ACC112 (cell line): ENCODE measurements around the gene PGAM1.
"Not testable (repeated sequence)": the region's sequence is repeated elsewhere in the genome, so short reads cannot be mapped to it uniquely, and the experiment has no call there.

Source experiments
- H2AFZ ChIP-seq: fragments of 200-600 bp; sonication (generic); one replicate; pipeline ENCODE4 v1.6.0; 2017; ENCODE audit warnings: antibody characterized with exemption, low read length; ENCODE audit not compliant: unreplicated experiment
- H3K27ac ChIP-seq: fragments of 200-600 bp; sonication (generic); 2 replicates; pipeline ENCODE4 v1.5.1; 2014; ENCODE audit warnings: low read depth, mild to moderate bottlenecking, antibody characterized with exemption, low read length, moderate library complexity
- H3K27me3 ChIP-seq: fragments of 200-600 bp; sonication (generic); 2 replicates; pipeline ENCODE4 v1.6.1; 2014; ENCODE audit warnings: mild to moderate bottlenecking, antibody characterized with exemption, low read length, moderate library complexity, mixed read lengths; ENCODE audit not compliant: insufficient read depth
- H3K36me3 ChIP-seq: fragments of 200-600 bp; sonication (generic); 2 replicates; pipeline ENCODE4 v1.6.1; 2016; ENCODE audit warnings: mild to moderate bottlenecking, antibody characterized with exemption, low read length, moderate library complexity, mixed read lengths; ENCODE audit not compliant: insufficient read depth
- H3K4me1 ChIP-seq: fragments of 200-600 bp; sonication (generic); one replicate; pipeline ENCODE4 v1.6.1; 2016; ENCODE audit warnings: low read length, mixed read lengths; ENCODE audit not compliant: insufficient read depth, unreplicated experiment, control insufficient read depth
- H3K4me3 ChIP-seq: fragments of 200-600 bp; sonication (generic); 2 replicates; pipeline ENCODE4 v1.5.1; 2014; ENCODE audit warnings: mild to moderate bottlenecking, low read depth, low read length
- H3K79me2 ChIP-seq: fragments of 200-600 bp; sonication (generic); one replicate; pipeline ENCODE4 v1.6.0; 2016; ENCODE audit warnings: low read length; ENCODE audit not compliant: control insufficient read depth, unreplicated experiment, insufficient read depth

The PGAM1 gene

GRCh38 chr10:97456686-97457065, 30.7 kb downstream of the PGAM1 start:
- peaks cover 30% of the 10 kb centered on the region; the same call in 1 of the 2 replicates for H3K36me3 ChIP-seq
- peaks cover 10% of the 10 kb centered on the region for H3K4me1 ChIP-seq
- peaks cover 20% of the 10 kb centered on the region for H3K79me2 ChIP-seq

GRCh38 chr10:97459111-97459510, 33.1 kb downstream of the PGAM1 start:
- peaks cover 41% of the 10 kb centered on the region; the same call in 1 of the 2 replicates for H3K36me3 ChIP-seq
- H3K27me3 ChIP-seq, result no peaks in the 10 kb centered on the region
- H2AFZ ChIP-seq, result no peak overlapping the region
- H3K27ac ChIP-seq, result no peak overlapping the region
- H3K79me2 ChIP-seq, result no peaks in the 10 kb centered on the region
- H3K4me1 ChIP-seq, result peaks cover 15% of the 10 kb centered on the region
- H3K4me3 ChIP-seq, result no peak overlapping the region

More at GRCh38 chr10:97456686-97457065, 30.7 kb downstream of the PGAM1 start:
- Histone ChIP-seq H2AFZ (no peak overlapping the region), H3K4me3 (no peak overlapping the region), H3K27me3 (no peaks in the 10 kb centered on the region), H3K27ac (0 out of 2 replicates have a peak overlapping the region, but pooled peaks have one; percentile 6)

- no peaks in the 10 kb centered on the region for H3K79me2 ChIP-seq
- H3K27ac ChIP-seq, result no peak overlapping the region
- no peak overlapping the region for H2AFZ ChIP-seq
- H3K4me3 ChIP-seq, result no peak overlapping the region
- peaks cover 13% of the 10 kb centered on the region for H3K4me1 ChIP-seq
- H3K27me3 ChIP-seq, result no peaks in the 10 kb centered on the region
- peaks cover 41% of the 10 kb centered on the region; the same call in 1 of the 2 replicates for H3K36me3 ChIP-seq
These were observed 33.9 kb downstream of the PGAM1 start for GRCh38 chr10:97459933-97460332.

GRCh38 chr10:97462309-97462708, 36.3 kb downstream of the PGAM1 start:
- Histone ChIP-seq H3K4me1 (peaks cover 13% of the 10 kb centered on the region), H3K27me3 (no peaks in the 10 kb centered on the region), H3K36me3 (peaks cover 41% of the 10 kb centered on the region), H3K4me3 (no peak overlapping the region), H3K79me2 (no peaks in the 10 kb centered on the region), H3K27ac (no peak overlapping the region), H2AFZ (no peak overlapping the region)

- Histone ChIP-seq H3K4me3 (no peak overlapping the region), H3K27ac (peak overlapping the region; percentile 47), H3K36me3 (peaks cover 41% of the 10 kb centered on the region), H2AFZ (no peak overlapping the region), H3K79me2 (no peaks in the 10 kb centered on the region), H3K4me1 (peaks cover 13% of the 10 kb centered on the region), H3K27me3 (no peaks in the 10 kb centered on the region)
These were observed 37.6 kb downstream of the PGAM1 start for GRCh38 chr10:97463363-97464132.

- Histone ChIP-seq H3K27me3 (no peaks in the 10 kb centered on the region), H3K27ac (peak overlapping the region; percentile 47), H2AFZ (no peak overlapping the region), H3K36me3 (peaks cover 40% of the 10 kb centered on the region), H3K4me1 (peaks cover 13% of the 10 kb centered on the region), H3K4me3 (no peak overlapping the region), H3K79me2 (no peaks in the 10 kb centered on the region)
These were observed 38.2 kb downstream of the PGAM1 start for GRCh38 chr10:97464226-97464625.

GRCh38 chr10:97465982-97466381, 40.0 kb downstream of the PGAM1 start:
- Histone ChIP-seq H3K4me1 (peaks cover 13% of the 10 kb centered on the region), H2AFZ (no peak overlapping the region), H3K4me3 (no peak overlapping the region), H3K79me2 (no peaks in the 10 kb centered on the region), H3K36me3 (peaks cover 42% of the 10 kb centered on the region), H3K27me3 (no peaks in the 10 kb centered on the region), H3K27ac (no peak overlapping the region)

- Histone ChIP-seq H3K4me1 (peaks cover 13% of the 10 kb centered on the region), H3K4me3 (no peak overlapping the region), H3K27ac (no peak overlapping the region), H3K27me3 (no peaks in the 10 kb centered on the region), H2AFZ (no peak overlapping the region), H3K36me3 (peaks cover 44% of the 10 kb centered on the region), H3K79me2 (no peaks in the 10 kb centered on the region)
These were observed 40.8 kb downstream of the PGAM1 start for GRCh38 chr10:97466755-97467154.

- peaks cover 13% of the 10 kb centered on the region for H3K4me1 ChIP-seq
- no peaks in the 10 kb centered on the region for H3K27me3 ChIP-seq
These were observed 42.2 kb downstream of the PGAM1 start for GRCh38 chr10:97468162-97468561.

GRCh38 chr10:97468781-97469180, 42.8 kb downstream of the PGAM1 start:
- not testable (repeated sequence) for H3K79me2 ChIP-seq, H2AFZ ChIP-seq, H3K27me3 ChIP-seq, H3K27ac ChIP-seq, H3K4me3 ChIP-seq
- H3K36me3 ChIP-seq, result peaks cover 31% of the 10 kb centered on the region
- peaks cover 11% of the 10 kb centered on the region for H3K4me1 ChIP-seq

More at GRCh38 chr10:97468162-97468561, 42.2 kb downstream of the PGAM1 start:
- H3K36me3 ChIP-seq, result peaks cover 31% of the 10 kb centered on the region
- no peak overlapping the region for H2AFZ ChIP-seq
- no peak overlapping the region for H3K27ac ChIP-seq
- H3K4me3 ChIP-seq, result no peak overlapping the region
- H3K79me2 ChIP-seq, result no peaks in the 10 kb centered on the region

GRCh38 chr10:97474918-97475317, 48.9 kb downstream of the PGAM1 start:
- peaks cover 33% of the 10 kb centered on the region for H3K36me3 ChIP-seq

More at GRCh38 chr10:97474918-97475317, 48.9 kb downstream of the PGAM1 start:
- no peak overlapping the region for H3K27ac ChIP-seq
- H3K4me1 ChIP-seq, result peaks cover 16% of the 10 kb centered on the region
- H3K4me3 ChIP-seq, result no peak overlapping the region
- no peak overlapping the region for H2AFZ ChIP-seq
- no peaks in the 10 kb centered on the region for H3K79me2 ChIP-seq
- no peaks in the 10 kb centered on the region for H3K27me3 ChIP-seq
